Stimulated activated CD8-positive, alpha-beta memory T cell treated with anti-CD3 and anti-CD28 coated beads, Interleukin-15, amount 100 ng/mL, for 4 hours (primary cell): ENCODE data around the gene MCFD2.
"Not testable (repeated sequence)": the region's sequence is repeated elsewhere in the genome, so short reads cannot be mapped to it uniquely, and the experiment has no call there.

ENCODE experiments used
- DNase-seq, 2 donors: peaks; one replicate each; pipeline ENCODE4 v3.0.0-alpha.2; 2020; ENCODE audit warnings: low read depth in 2 of 2

The MCFD2 gene

DNA sequence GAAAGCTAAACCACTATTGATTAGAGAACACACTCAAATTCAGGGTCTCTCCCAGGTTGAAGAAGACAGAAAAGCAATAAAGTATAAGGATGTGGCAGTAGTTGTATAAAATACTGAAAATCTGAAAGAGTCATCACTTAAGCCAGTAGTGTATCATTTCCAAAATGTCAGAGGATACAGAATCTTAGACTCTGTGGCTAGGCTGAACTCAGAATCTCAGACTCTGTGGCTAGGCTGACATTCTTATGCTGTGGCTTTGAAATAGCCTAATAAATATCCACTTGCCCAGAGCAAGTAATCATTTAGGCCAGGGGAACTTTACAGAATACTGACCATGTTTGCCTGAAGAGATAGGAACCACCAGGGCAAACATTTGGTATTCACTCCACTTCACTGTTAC is 13.1 kb downstream of the MCFD2 start:
- DNase-seq = no peak

DNA sequence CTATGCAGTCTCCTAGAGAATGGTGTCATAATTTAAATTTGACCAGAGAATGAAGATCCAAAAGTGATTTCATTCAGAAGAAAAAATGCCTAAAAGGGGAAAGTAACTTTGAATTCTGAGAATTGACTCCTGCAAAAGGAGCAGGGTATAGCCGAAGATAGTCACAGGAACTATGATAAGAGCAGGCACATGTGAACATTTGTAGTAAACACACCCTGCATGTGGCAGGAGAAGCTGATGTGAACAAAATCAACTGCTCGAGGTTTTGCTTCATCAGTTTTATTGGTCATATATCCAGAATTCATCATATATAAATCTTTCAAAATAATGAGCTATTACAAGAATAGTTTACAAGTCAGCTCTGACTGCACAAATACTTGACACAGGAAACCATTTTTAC is 14.0 kb downstream of the MCFD2 start:
- no peak for DNase-seq

DNA sequence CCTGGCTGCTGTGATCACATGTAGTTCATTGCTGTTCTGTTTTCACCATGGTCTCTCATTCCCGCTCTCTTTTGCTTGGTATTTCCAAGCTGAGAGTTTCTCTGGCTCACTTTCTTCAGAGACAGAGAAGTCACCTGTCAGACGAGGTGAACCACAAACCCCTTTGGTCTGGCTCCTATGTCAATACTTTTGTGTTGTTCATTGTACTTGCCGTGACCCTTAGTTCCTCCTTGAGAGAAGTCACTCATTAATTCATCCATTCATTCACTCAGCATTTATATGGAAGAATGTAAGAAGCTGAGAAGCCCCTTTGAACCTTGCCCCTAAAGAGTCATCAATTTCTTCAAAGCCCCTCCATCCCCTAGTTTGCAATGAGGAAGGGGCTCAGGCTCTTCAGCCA is 15.2 kb downstream of the MCFD2 start:
- DNase-seq = no peak

DNA sequence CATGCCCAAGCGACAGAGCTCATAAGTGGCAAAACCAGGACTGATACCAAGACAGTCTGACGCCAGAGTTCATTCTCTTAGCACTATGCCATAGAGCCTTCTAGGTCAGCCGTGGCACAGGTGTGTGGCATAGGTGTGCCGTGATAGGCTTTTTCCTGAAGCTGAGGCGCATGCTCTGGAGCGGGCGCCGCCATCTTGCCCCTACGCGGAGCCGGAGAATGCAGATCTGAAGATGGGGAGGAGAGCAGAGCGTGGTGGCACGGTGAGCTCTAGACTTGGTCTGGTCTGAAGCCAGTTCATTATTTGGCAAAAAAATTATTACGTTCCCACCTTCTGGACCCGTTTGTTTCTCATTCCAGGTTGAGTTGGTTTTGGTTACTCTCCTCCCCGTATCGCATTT is 16.6 kb downstream of the MCFD2 start:
- DNase-seq = no peak

DNA sequence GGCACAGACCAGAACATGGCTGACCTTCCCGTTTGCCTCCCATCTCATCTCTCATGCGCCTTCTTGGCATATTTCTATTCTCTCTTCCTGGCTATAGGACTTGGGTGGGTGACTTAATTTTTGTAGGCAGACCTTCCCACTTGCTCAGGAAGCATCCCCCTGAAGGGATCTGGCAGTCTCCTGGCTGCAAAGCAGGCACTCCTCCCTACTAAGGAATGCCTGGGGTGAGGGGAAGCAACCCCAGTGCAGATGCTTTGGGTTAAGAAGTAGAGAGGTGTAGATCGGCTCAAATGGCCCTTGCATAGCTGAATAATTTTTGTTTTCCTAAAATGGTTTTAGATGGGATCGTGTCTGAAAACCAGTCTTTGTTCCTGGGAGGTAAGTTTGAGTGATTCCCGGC is 17.6 kb downstream of the MCFD2 start:
- no peak for DNase-seq

DNA sequence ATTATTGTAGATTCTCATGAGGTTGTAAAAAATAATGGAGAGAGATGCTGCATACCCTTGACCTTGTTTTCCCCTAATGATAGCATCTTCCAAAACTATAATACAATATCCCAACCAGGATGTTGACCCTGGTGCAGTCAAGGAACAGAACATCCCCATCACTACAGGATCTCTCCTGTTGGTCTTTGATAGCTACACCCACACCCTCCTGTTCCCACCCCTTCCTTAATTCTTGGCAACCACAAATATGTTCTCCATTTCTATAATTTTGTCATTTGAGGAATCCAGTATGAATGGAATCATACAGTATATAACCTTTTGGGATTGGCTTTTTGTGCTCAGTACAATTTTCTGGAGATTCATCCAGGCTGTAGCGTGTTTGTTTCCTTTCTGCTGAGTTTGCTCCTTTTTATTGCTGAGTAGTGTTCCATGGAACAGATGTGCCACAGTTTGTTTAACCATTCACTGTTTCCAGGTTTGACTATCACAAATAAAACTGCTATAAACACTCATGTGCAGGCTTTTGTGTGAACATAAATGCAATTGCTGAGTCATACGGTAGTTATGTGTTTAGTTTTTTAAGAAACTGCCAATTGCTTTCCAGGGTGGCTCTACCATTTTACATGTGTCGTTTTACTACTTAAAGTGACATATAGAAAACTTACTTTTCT is 22.2 kb downstream of the MCFD2 start:
- no peak for DNase-seq

DNA sequence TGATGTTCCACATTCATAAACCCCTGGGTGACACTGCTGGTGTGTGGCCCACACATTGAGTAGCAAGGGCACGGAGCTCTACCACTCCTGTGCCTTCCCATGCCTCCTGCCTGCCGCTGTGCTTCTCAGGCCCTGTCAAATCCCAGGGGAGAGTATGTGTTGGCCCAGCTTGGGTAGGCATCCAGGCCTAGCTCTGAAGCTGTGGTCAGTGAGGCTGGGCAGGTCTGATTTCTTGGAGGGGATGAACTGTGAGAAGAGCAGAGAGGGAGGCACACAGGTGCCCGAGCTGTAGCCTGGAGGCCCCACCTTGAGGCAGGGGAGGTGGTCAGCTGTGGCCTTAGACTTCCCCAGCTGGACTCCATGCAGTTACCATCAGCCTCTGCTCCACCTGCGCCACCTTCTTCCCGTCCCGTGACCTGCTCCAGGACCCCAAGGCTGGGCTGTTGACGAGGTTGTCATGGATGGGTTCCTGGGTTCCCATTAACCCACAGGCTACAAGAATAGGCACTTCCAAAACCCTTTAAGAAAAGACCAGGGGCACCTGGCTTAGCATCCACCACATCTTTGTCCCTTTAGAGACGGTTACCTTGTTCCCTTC is 23.6 kb downstream of the MCFD2 start:
- no peak for DNase-seq

DNA sequence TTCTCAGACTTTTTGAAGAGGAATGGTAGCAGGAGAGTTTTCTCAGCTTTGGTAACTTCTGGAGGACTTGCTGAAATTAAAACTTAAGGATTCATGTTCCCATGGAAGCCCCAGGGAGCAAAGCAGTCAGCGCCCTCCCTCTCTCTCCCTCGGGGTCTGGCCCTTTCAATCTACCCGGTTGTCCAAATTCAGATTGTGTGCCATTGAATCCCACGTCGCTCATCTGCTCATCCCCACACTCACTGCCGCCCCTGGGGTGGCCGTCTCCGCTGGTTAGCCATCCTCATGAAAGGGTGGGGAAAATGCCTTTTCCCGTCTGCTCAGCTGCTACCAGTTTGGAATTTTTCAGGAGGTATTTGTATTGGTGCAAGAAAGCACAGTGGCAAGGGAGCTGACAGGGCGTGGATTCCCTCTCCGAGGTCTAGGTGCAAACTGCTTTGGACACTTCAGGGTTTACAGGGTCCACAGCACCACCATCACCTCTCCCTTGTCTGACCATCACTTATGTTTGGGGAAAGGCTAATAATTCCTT is 27.1 kb downstream of the MCFD2 start:
- DNase-seq = no peak

DNA sequence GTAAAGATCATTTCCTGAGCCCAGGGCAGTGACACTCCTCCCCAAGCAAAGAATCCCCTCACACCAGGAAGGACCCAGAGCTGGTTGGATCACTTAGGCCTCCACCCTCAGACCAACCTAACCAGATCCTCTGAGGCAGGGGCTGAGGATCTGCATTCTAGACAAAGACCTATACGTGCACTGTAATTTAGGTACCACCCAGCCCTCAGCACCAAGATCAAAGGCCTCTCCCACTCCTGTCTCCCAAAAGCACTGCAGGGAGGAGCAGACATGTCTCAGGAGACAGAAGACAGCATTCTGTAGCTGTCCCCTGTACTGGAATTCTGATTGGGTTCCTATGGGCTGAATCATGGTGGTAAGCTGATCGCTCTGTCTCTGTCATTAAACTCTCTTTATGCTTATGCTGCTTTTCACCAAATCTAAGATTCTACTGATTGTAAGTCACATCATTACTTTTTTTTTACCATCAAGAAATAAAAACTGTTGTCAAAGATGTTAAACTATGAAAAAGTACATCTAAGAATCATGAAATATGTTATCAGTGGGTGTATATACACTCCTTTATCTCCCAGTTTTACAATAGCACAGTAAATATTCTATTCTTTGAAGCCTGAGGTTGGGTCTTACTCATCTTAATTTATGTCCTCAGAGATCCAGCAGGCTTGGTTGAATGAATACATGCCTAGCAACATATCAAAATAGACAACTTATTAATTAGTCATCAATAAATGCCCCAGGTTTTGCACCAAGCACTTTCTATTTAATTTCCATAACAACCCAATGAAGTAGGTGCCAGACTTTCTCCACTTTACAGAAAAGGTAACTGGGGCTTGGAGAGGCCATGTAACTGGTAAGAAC is 28.3 kb downstream of the MCFD2 start:
- DNase-seq = no peak

DNA sequence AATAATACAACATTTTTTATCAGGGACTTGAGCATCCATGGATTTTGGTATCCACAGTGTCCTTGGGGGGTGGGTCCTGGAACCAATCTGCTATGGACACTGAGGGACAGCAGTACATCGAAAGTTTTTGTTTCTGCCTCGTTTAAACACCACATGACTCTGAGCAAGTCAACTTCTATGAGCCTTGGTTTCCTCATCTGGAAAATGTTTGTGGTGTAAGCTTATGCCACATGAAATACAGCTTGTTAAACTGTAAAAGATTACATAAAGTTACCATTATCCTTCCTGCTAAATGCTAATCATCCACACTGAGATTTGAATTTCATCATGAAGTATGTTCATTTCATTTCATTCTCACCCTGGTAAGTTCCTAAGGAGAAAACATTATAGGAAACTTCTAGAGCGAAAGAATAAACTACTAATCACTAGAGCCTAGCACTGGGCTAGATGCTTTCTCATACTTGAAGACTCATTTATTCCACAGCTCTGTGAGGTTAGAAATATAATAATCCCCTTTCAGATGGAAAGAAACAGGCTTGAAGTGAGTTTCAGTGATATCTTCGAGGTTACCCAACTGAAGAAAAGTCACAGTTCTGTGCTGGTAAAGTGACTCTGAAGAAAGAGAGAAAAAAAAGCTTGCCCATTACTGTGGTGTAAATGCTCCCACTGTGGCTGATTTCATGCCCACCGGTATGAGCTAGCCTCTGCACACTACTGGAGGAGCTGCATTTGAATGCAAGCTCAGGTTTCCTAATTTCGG is 29.2 kb downstream of the MCFD2 start:
- no peak for DNase-seq

DNA sequence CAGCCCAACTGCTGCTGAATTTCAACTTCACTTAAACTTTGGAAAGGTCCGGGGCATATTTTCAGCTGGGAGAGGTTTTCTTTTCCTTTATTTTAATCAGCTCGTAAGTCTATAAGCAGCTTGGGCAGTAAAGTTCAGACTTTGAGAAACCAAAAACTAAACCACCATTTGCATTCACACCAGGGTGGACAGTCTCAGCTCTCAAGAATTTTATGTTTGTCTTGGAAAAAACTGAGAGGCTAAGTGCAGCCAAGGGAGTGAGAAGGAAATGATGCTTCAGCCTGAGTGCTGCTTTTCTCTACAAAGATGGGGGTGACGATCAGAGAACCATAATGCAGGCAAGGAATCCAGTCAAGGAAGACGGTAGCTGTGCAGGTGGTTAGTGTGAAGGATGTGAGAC is 30.2 kb downstream of the MCFD2 start:
- no peak for DNase-seq

DNA sequence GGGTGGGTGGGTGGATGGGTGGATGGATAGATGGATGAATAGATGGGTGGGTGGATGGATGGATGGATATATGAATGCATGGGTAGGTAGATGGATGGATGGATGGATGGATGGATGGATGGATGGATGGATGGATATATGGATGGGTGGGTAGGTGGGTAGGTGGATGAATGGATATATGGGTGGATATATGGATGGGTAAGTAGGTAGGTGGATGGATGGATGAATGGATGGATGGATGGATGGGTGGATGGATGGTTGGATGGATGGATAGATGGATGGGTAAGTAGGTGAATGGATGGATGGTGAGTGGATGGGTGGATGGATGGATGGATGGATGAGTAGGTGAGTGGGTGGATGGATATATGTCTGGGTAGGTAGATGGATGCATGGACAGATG is 36.1 kb downstream of the MCFD2 start:
- DNase-seq = no peak

DNA sequence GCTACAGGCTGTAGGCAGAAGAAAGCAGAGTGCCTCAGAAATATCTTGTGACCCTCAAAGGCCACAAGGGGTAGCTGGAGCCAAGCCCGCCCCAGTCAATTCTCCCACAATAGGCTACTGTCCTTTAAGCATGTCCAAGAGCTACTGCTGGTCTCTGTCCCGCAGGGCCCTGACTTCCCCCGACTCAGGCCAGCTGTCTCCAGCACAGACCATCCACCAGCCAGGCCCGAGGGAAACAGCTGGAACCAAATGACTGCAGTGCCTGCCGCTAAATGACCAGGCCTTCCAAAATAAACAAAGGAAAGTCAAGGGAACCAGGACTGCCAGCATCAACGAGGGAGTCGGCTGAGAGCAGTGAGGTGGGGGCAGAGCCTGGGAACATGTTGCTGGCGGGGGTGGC is 36.7 kb downstream of the MCFD2 start:
- DNase-seq = no peak

DNA sequence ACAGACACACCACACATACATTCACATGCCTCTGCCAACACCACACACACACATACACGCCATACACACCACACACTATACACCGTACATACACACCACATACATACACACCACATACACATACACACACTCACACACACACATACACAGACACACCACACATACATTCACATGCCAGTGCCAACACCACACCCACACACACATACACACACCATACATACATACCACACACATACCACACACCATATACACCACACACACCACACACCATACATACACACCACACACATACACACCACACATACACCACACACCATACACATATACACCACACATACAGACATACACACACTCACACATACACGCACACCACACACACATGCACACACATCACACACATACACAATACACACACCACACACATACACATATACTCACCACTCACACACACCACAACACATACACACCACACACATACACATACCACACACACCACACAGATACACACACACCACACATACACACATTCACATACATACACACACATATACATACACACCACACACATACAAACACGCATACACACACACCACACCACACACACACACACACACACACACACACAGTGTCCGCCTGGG is 37.2 kb downstream of the MCFD2 start:
- no peak for DNase-seq

DNA sequence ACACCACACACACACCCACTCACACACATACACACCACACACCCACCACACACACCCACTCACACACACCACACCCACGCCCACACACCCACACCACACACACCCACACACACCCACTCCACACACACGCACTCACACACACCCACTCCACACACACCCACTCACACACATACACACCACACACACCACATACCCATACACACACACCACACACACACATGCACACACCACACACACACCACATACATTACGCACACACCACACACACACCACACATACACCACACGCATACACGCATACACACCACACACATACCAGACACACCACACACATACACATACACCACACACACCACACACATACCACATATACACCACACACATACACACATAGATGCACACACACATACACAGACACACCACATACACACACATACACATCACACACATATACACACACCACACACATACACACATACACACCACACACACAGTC is 37.9 kb downstream of the MCFD2 start:
- no peak for DNase-seq

DNA sequence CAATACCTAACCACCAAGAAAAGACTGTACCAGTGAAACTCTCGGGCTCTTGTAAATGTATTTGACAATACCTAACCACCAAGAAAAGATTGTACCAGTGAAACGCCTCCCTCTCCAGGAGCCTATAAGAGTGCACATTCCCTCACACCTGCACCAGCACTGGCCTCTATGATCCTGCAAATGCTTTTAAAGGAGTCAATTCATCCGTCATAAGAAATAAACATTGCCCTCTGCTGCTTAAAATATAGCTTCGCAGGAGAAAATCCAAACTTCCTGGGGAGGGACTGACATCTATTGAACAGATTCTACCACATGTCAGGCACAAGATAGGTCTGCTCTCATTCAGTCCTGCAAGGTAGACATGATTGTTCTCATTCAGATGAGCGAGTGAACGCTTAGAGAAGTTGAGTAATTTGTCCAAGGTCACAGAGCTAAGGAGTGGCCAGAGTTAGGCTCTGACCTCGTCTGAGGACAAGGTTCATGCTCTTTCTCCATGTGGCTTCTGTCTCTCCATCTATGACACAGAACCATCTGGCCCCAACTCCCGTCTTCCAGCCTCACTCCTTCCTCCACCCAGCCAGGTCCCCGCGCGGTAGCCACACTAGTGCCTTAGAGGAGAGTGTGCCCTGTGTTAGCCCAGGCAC is 38.7 kb downstream of the MCFD2 start:
- DNase-seq = no peak

DNA sequence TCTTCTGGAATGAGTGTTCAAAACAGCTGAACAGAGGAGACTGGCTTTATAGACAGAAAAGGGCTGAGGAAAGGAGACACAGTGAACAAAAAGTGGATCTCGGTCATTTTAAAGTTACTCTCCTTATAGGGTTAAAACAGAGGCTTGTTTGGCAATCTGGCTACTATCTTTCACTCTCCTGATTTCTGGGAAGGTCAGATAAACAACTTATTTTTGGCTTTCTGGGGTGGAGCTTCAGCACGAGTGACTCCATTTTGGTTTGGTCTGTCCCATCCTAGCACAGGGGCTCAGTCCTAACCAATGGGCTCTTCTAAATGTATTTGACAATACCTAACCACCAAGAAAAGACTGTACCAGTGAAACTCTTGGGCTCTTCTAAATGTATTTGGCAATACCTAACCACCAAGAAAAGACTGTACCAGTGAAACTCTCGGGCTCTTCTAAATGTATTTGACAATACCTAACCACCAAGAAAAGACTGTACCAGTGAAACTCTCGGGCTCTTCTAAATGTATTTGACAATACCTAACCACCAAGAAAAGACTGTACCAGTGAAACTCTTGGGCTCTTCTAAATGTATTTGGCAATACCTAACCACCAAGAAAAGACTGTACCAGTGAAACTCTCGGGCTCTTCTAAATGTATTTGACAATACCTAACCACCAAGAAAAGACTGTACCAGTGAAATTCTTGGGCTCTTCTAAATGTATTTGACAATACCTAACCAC is 39.5 kb downstream of the MCFD2 start:
- DNase-seq = not testable (repeated sequence)

DNA sequence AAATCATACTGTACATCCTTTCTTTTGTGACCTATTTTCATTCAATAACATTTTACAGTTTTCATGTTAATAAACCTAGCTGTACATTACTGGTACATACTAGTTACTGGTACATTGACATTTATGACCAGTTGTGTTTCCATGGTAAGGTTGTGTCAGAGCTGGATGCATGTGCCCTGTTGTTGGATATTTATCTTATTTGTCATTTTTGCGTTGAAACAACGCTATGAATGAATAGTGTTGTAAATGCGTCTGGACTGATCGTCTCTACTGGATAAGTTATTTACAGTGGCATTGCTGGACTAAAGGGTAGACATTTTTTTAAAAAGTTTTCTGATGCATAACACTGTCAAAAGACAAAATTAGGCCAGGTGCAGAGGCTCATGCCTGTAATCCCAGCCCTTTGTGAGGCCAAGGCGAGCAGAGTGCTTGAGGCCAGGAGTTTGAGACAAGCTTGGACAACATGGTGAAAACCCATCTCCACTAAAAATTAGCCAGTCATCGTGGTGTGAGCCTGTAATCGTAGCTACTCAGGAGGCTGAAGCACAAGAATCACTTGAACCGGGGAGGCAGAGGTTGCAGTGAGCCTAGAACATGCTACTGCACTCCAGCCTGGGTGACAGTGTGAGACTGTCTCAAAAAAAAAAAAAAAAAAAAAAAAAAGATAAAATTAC is 40.2 kb downstream of the MCFD2 start:
- no peak for DNase-seq

DNA sequence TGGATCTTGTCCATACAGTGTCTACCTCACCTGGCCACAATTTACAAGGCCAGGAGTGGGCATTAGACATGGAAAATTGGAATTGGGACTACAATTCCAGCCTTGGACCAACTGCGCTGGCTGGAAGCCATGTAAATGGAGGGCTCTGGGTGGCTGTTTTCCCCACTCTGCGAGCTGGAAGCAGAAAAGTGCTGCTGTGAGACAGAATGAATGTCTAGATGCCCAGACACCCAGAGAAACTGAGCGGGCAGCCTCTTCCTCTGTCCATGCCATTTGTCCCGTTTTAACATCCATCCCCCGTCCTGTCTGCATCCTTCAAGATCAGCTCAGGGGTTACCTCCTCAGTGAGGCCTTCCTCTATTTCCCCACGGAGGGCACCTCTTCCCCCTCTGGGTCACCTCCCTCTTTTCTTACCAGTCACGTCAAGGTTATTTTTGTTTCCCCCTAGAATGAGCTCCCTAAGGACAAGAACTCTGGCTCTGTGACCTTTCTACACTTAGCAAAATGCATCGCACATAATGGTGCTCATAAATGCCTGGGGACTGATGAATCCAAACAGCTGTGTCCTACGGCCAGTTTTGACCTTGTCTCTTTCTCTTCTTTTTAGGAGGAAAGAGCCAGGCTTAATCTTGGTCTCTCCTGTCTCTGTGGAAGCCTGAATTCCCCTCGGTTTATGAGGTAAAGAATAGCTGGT is 41.2 kb downstream of the MCFD2 start:
- DNase-seq = no peak
